HEK293 (cell line): ENCODE results near the gene EIF3L.

Experiments used
- CTCF ChIA-PET: fragments of 350-600 bp; formaldehyde crosslinking; extraction: SDS; loops from one replicate; lab custom pipeline; 2021; ENCODE audit warnings: antibody characterized with exemption; lab: Yijun Ruan, JAX
- POLR2A ChIA-PET: fragments of 300-600 bp; formaldehyde crosslinking; extraction: SDS; loops from one replicate; lab custom pipeline; 2020; ENCODE audit warnings: antibody characterized with exemption, inconsistent platforms; lab: Yijun Ruan, JAX
- H3K27ac ChIP-seq: fragments of 200-500 bp; sonication (Bioruptor generic); 2 replicates; pipeline ENCODE4 v1.5.1; 2014; ENCODE audit warnings: low read depth, low read length, control low read depth, inconsistent platforms; ENCODE audit errors: extremely low read depth
- H3K36me3 ChIP-seq, 2 experiments: fragments of 200-500 bp in 1 of 2; sonication (Bioruptor generic) in 1 of 2; 1 replicate in 1 of 2; 2 replicates in 1 of 2; pipeline ENCODE4 v1.5.1; 2014 to 2017; ENCODE audit warnings: inconsistent platforms in 2 of 2, low read length in 2 of 2; ENCODE audit not compliant: control insufficient read depth in 2 of 2, insufficient read depth in 1 of 2
- H3K4me1 ChIP-seq: fragments of 200-500 bp; sonication (Bioruptor generic); 2 replicates; pipeline ENCODE4 v1.5.1; 2014; ENCODE audit warnings: mild to moderate bottlenecking, low read length, inconsistent platforms; ENCODE audit not compliant: control insufficient read depth, insufficient read depth
- H3K4me3 ChIP-seq: 2 replicates; pipeline ENCODE4 v1.5.1; 2011; ENCODE audit warnings: low read depth, mild to moderate bottlenecking, control low read depth, low read length, moderate library complexity
- H3K9me3 ChIP-seq: fragments of 200-500 bp; sonication (Bioruptor generic); 2 replicates; pipeline ENCODE4 v1.5.1; 2014; ENCODE audit warnings: low read depth, low read length, inconsistent platforms; ENCODE audit not compliant: control insufficient read depth, insufficient read depth
- BCL6B ChIP-seq: fragments of 450-650 bp; formaldehyde crosslinking; IDR thresholded peaks from 2 replicates; pipeline ENCODE4 v1.5.1; 2017; ENCODE audit warnings: missing biosample characterization, missing genetic modification characterization
- GLIS2 ChIP-seq: fragments of 450-650 bp; formaldehyde crosslinking; IDR thresholded peaks from 2 replicates; pipeline ENCODE4 v1.5.1; 2016; ENCODE audit warnings: missing biosample characterization, missing genetic modification characterization
- PRDM1 ChIP-seq: fragments of 450-650 bp; formaldehyde crosslinking; IDR thresholded peaks from 2 replicates; pipeline ENCODE4; 2016; ENCODE audit warnings: missing biosample characterization, missing genetic modification characterization
- SP7 ChIP-seq: fragments of 450-650 bp; formaldehyde crosslinking; IDR thresholded peaks from 2 replicates; pipeline ENCODE4 v1.5.1; 2016; ENCODE audit warnings: missing biosample characterization, missing genetic modification characterization
- YY2 ChIP-seq: fragments of 450-650 bp; formaldehyde crosslinking; IDR thresholded peaks from 2 replicates; pipeline ENCODE4 v1.5.1; 2016; ENCODE audit warnings: missing biosample characterization, missing genetic modification characterization
- ZBTB1 ChIP-seq: fragments of 450-650 bp; formaldehyde crosslinking; IDR thresholded peaks from 2 replicates; pipeline ENCODE4 v1.5.1; 2016; ENCODE audit warnings: missing biosample characterization, missing genetic modification characterization
- ZNF10 ChIP-seq: fragments of 450-650 bp; formaldehyde crosslinking; IDR thresholded peaks from 2 replicates; pipeline ENCODE4 v1.5.1; 2017; ENCODE audit warnings: missing biosample characterization, missing genetic modification characterization
- ZNF169 ChIP-seq: fragments of 450-650 bp; formaldehyde crosslinking; IDR thresholded peaks from 2 replicates; pipeline ENCODE4 v1.5.1; 2016; ENCODE audit warnings: missing biosample characterization, missing genetic modification characterization
- ZNF302 ChIP-seq: fragments of 450-650 bp; formaldehyde crosslinking; IDR thresholded peaks from 2 replicates; pipeline ENCODE4 v1.5.1; 2016; ENCODE audit warnings: missing biosample characterization, missing genetic modification characterization, low read depth
- ZNF324 ChIP-seq: fragments of 450-650 bp; formaldehyde crosslinking; IDR thresholded peaks from 2 replicates; pipeline ENCODE4 v1.5.1; 2016; ENCODE audit warnings: missing biosample characterization, missing genetic modification characterization
- ZNF426 ChIP-seq: fragments of 450-650 bp; formaldehyde crosslinking; IDR thresholded peaks from 2 replicates; pipeline ENCODE4 v1.5.1; 2017; ENCODE audit warnings: missing biosample characterization, missing genetic modification characterization, mild to moderate bottlenecking, inconsistent platforms, moderate library complexity
- ZNF518A ChIP-seq: fragments of 450-650 bp; formaldehyde crosslinking; conservative IDR thresholded peaks from 2 replicates; pipeline ENCODE4 v1.5.1; 2016; ENCODE audit warnings: low read depth, missing biosample characterization, missing genetic modification characterization
- ZNF596 ChIP-seq: fragments of 450-650 bp; IDR thresholded peaks from 2 replicates; pipeline ENCODE4 v1.5.0; 2018; ENCODE audit warnings: missing biosample characterization, mild to moderate bottlenecking, missing genetic modification characterization, moderate library complexity
- ZNF626 ChIP-seq: fragments of 450-650 bp; sonication (Bioruptor Pico); formaldehyde crosslinking; IDR thresholded peaks from 2 replicates; pipeline ENCODE4 v1.5.1; 2018; ENCODE audit warnings: missing biosample characterization, missing genetic modification characterization, inconsistent platforms
- ZNF664 ChIP-seq: fragments of 450-650 bp; formaldehyde crosslinking; IDR thresholded peaks from 2 replicates; pipeline ENCODE4 v1.5.1; 2016; ENCODE audit warnings: missing biosample characterization, missing genetic modification characterization
- TF ChIP-seq, protein P1 (sequence below): fragments of 450-650 bp; formaldehyde crosslinking; IDR thresholded peaks from 2 replicates; pipeline ENCODE4 v1.5.1; 2017; ENCODE audit warnings: missing biosample characterization, missing genetic modification characterization

The EIF3L gene

DNA sequence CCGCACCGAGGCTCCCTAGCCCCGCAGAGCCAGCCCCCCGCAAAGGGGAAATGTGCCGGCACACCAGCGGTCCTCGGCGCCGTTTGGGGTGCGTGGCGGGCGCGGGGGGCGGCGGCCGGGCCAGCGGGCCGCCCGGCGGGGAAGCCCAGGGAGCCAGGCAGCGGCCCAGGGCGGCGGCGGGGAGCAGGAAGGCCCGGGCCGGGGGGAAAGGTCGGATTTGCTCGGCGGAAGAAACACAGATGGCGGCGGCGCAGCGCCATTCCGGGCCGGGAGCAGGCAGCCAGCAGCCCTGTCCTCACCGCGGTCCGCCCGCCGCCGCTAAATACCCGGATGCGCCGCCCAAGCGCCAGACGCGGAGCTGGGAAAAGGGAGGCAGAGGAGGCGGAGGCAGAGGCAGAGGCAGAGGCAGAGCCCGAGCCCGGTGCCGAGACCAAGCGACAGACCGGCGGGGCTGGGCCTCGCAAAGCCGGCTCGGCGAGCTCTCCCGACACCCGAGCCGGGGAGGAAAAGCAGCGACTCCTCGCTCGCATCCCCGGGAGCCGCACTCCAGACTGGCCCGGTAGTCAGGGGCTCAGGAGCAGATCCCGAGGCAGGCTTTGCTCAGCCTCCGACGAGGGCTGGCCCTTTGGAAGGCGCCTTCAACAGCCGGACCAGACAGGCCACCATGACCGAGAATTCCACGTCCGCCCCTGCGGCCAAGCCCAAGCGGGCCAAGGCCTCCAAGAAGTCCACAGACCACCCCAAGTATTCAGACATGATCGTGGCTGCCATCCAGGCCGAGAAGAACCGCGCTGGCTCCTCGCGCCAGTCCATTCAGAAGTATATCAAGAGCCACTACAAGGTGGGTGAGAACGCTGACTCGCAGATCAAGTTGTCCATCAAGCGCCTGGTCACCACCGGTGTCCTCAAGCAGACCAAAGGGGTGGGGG lies 44.1 kb upstream of the EIF3L start (continued):
- TF ChIP-seq BCL6B (tag by site-specific recombination) (no peak), GLIS2 (tag by site-specific recombination) (peak; percentile 11; the same call in 1 of the 2 replicates), ZNF324 (tag by site-specific recombination) (no peak), SP7 (tag by site-specific recombination) (peak; percentile 38; the same call in 1 of the 2 replicates)

GRCh38 chr22:37805810-37806277 lies 43.4 kb upstream of the EIF3L start:
- TF ChIP-seq ZBTB1 (tag by site-specific recombination) = no peak
- no peak for TF ChIP-seq PRDM1 (tag by site-specific recombination)
- no peak for TF ChIP-seq YY2 (tag by site-specific recombination)
- no peak for TF ChIP-seq ZNF518A (tag by site-specific recombination)
- TF ChIP-seq ZNF426 (tag by site-specific recombination) = no peak
- TF ChIP-seq ZNF596 (tag by site-specific recombination) = no peak
- no peak for TF ChIP-seq ZNF302 (tag by site-specific recombination)
- TF ChIP-seq, protein P1, sequence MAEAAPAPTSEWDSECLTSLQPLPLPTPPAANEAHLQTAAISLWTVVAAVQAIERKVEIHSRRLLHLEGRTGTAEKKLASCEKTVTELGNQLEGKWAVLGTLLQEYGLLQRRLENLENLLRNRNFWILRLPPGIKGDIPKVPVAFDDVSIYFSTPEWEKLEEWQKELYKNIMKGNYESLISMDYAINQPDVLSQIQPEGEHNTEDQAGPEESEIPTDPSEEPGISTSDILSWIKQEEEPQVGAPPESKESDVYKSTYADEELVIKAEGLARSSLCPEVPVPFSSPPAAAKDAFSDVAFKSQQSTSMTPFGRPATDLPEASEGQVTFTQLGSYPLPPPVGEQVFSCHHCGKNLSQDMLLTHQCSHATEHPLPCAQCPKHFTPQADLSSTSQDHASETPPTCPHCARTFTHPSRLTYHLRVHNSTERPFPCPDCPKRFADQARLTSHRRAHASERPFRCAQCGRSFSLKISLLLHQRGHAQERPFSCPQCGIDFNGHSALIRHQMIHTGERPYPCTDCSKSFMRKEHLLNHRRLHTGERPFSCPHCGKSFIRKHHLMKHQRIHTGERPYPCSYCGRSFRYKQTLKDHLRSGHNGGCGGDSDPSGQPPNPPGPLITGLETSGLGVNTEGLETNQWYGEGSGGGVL (tag by site-specific recombination) = no peak
- no peak for TF ChIP-seq ZNF664 (tag by site-specific recombination)
- TF ChIP-seq ZNF169 (tag by site-specific recombination) = no peak
- no peak for TF ChIP-seq ZNF626
- no peak for TF ChIP-seq ZNF10 (tag by site-specific recombination)
- H3K36me3 ChIP-seq = peaks cover 0 to 5% of the 10 kb centered on the region in 2 experiments; a peak in 1 of 3 replicates
- CTCF ChIA-PET = interaction anchor here (0.8 kb wide), 1 partner anchor 246 kb away, joined by 3 read pairs; no protein-coding TSS in a partner anchor
- POLR2A ChIA-PET = interaction anchor here (1.8 kb wide), 2 partner anchors 12 to 38 kb away, joined by 13 to 14 read pairs; partner anchors contain the start of gene ANKRD54
- peak overlapping the region; percentile 68 for H3K4me3 ChIP-seq
- peaks cover 6% of the 10 kb centered on the region; the same call in 1 of the 2 replicates for H3K4me1 ChIP-seq
- H3K27ac ChIP-seq = peak overlapping the region; percentile 80; the same call in 1 of the 2 replicates
- no peaks in the 10 kb centered on the region for H3K9me3 ChIP-seq
